ENCODE data around the gene MMP24.

- TF ChIP-seq CTCF (IDR thresholded peaks at IDR 0.05; ENCODE audit: low read depth, low read length, missing input control) (no peak), TAF1 (conservative IDR thresholded peaks at IDR 0.05) (no peak), RXRA (IDR thresholded peaks at IDR 0.05) (no peak), ZBTB33 (IDR thresholded peaks at IDR 0.05) (no peak), FOXA1 (IDR thresholded peaks at IDR 0.05) (no peak)
These were observed 57.2 kb downstream of the MMP24 start for GRCh38 chr20:35283441-35284266.

Data from liver (tissue), 3 donors.